OCI-LY1 (cell line): ENCODE measurements around the gene TUBB8B.
"Not testable (repeated sequence)": the region's sequence is repeated elsewhere in the genome, so short reads cannot be mapped to it uniquely, and the experiment has no call there.

ENCODE experiments used
- CTCF ChIP-seq: fragments of 200-600 bp; sonication (generic), shearing (Covaris generic); IDR thresholded peaks from 2 replicates; pipeline ENCODE4 v1.5.1; 2017; ENCODE audit warnings: mild to moderate bottlenecking, antibody characterized with exemption, low read length, moderate library complexity, mixed read lengths
- EZH2 ChIP-seq: fragments of 200-600 bp; sonication (generic), shearing (Covaris generic); IDR thresholded peaks from 2 replicates; pipeline ENCODE4 v1.8.0; 2017; ENCODE audit warnings: borderline replicate concordance, mixed run types, mild to moderate bottlenecking, antibody characterized with exemption, low read length, moderate library complexity, mixed read lengths

DNA sequence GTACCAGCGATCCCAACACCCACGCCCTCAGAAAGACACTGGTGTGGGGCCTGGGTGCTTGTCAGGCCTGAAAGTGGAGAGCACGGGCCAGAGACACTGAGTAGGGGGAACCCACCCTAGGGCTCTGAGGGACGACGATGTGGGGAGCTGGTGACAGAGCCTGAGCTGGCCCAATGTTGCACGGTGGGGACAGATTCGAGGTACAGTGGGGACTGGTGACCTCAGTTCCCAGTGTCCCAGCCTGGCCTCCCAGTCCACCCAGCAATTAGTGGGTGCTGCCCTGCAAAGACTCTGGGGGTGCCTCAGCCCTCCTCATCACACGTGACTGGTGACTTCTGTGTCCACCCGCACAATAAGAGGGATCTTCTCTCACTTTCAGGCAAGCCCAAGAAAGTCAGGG, 36.6 kb downstream of the TUBB8B start:
- not testable (repeated sequence) for TF ChIP-seq CTCF, EZH2
